HG02938 (cell line): ENCODE measurements around the gene ZNF536.
"Not testable (repeated sequence)": the region's sequence is repeated elsewhere in the genome, so short reads cannot be mapped to it uniquely, and the experiment has no call there.

Experiments used
- ATAC-seq: cut with Tn5 transposase; IDR thresholded peaks from one replicate; pipeline ENCODE4 v1.9.1; 2021; ENCODE audit warnings: mild to moderate bottlenecking, moderate library complexity; ENCODE audit not compliant: unreplicated experiment

Gene ZNF536

GRCh38 chr19:30408734-30409301, 36.6 kb downstream of the ZNF536 start:
- ATAC-seq: no peak

DNA sequence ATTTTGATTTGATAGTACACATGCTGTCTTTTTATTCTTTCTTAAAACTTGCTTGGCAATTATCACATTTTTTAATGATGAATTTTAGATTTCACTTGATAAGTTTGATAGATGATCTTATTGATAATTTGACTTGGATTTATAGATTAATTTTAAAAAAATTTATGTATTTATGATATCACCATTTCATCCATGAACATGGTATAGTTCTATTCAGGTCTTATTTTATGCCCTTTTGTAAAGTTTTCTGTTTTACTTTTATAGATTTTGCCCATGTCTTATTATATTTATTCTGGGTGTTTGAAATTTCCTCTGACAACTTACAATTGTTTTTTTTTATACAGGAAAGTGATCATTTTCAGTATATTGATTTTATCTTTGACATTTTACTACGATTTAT, 39.5 kb downstream of the ZNF536 start:
- ATAC-seq: no peak

DNA sequence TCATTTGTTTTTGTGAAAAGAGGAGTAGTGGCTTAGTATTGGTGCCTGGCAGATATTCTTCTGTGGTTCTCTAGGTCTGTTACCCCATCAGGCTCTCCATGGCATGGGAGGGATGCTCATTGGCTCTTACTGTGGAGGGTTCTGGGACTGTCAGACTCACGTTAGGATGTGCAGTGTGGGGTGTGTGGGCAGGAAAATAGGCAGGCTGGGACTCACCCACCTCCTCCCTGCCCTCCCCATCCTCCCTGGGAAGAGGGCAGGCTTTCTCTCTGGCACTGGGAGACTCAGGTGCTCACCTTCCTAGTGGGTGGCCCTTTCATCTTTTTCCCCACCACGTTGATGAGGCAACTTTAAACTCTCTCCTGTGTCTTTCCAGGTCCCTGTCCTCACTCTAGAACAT, 44.2 kb downstream of the ZNF536 start:
- no peak for ATAC-seq

GRCh38 chr19:30417166-30417565, 45.0 kb downstream of the ZNF536 start:
- ATAC-seq: not testable (repeated sequence)

GRCh38 chr19:30419568-30420180, 47.5 kb downstream of the ZNF536 start:
- no peak for ATAC-seq

GRCh38 chr19:30420316-30420715, 48.1 kb downstream of the ZNF536 start:
- no peak for ATAC-seq

GRCh38 chr19:30420881-30421280, 48.7 kb downstream of the ZNF536 start:
- no peak for ATAC-seq

- ATAC-seq: no peak
These were observed 49.4 kb downstream of the ZNF536 start for GRCh38 chr19:30421571-30421970.

DNA sequence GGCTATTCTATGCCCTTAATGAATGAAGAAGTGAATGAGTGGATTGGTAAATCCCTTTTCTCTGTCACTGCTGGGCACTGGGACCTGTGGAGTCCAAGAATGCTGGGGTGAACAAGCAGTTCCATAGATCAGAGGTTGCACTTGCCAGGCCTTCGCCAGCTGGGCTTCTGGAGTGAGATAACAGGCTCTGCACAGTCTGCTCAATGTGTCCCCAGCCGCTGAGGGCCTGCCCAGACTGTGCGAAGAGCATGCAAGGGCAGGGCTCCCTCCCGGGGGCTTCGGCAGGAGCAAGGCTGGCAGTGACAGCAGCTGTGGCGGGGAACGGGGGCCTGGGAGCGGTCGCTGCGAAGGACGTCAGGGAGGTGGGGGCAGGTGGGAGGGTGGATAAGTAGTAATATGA, 51.3 kb downstream of the ZNF536 start:
- no peak for ATAC-seq

DNA sequence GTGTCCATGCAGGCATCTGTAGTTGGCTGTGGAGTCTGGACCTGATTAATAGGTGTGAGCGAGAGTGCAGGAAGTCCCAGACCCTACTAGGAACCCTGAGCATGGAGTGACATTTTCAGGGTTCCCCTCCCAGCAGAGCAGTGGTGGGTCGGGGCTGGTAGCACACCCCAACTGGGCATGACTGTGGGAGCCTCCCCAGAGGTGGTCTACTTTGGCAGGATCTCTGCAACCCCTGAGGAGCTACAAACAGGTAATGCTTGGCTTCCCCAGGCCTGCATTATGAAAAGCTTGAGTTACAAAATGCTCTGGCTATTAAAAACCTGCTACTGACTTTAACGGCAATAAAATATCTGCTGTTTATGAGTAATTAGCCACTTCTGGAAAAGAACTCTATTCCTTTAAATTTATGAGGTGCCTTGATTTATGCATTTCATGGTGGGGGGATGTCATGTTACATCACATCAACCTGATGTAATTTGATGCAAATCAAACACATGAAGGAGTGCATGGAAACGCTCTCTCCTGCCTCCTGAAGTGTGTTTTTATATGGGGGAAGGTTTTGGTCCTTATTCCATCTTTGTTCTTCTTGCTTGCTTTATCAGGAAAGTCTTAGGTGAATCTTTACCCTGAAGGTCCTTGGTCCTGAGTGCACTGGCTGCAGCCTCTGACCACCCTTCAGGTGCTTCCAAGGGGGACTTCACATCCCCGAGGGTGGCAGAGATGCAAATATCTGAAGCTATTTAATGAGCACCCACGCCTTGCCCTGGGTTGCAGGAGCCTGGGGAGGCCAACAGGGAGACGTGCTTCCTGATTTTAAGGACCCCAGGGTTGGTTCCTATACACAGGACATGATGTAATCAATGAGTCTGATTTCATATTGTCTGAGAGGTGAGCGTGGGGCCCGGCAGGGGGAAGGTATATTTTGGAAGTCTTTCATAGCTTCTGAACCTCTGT, 54.0 kb downstream of the ZNF536 start:
- ATAC-seq: no peak

DNA sequence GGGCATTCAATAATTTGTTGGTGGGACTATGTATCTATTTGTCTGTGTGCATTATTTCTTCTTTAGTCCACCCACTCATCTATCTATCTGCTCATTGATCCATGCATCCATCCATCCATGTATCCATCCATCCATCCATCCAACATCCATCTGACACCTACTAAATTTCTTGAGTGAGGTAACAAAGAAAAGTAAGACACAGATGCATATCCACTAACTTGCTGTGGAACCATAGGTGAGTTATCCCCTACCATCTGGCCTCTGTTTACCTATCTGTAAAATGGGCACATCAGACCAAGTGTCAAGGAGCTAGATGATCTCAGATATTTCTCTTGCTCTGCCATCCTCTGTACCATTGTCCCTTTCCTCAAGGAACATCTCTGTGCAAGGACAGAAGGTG, 54.7 kb downstream of the ZNF536 start:
- ATAC-seq: no peak

GRCh38 chr19:30428092-30428680, 56.0 kb downstream of the ZNF536 start:
- ATAC-seq: no peak

DNA sequence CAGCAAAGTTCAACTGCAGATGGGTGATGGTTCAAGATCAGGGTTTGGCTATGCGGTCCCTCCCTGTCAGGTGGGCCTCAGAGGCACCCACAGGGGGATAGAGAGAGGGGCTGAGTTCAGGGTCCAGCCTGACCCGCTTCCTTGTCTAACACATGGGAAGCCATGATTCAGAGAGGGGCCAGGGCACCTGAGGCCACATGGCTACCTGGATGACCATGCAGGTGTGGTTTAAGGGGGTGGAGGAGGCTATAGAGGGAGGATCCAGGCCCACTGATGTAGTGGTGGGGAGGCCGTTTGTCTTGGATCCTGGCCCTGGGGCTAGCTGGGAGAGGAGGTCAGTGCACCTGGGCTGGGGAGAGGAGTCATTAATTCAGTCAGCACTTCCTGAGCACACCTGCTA, 56.7 kb downstream of the ZNF536 start:
- ATAC-seq: no peak

GRCh38 chr19:30430206-30430734, 58.1 kb downstream of the ZNF536 start:
- no peak for ATAC-seq

DNA sequence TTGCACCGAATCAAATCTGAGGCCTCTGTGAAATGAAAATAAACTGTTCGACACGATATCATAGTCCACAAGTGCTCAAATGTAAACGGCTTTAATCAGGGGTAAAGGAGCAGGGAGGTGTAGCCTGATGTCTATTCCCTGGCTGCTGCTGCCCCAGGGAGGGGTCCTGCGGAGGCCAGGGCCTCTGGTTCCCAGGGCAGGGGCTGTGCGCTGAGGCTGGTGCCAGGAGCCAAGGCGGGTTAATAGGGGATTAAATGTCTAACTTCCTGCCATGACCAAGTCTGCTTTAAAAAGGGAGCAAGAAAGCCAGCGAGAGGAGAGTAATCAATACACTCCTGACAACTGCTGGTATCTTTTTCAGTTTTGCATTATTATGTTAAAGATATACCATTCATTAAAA, 59.4 kb downstream of the ZNF536 start:
- no peak for ATAC-seq

GRCh38 chr19:30434797-30435594, 62.8 kb downstream of the ZNF536 start:
- no peak for ATAC-seq

- ATAC-seq: no peak
These were observed 65.7 kb downstream of the ZNF536 start for GRCh38 chr19:30437869-30438268.

GRCh38 chr19:30439310-30439709, 67.1 kb downstream of the ZNF536 start:
- ATAC-seq: no peak

GRCh38 chr19:30441011-30441410, 68.8 kb downstream of the ZNF536 start:
- ATAC-seq: no peak

DNA sequence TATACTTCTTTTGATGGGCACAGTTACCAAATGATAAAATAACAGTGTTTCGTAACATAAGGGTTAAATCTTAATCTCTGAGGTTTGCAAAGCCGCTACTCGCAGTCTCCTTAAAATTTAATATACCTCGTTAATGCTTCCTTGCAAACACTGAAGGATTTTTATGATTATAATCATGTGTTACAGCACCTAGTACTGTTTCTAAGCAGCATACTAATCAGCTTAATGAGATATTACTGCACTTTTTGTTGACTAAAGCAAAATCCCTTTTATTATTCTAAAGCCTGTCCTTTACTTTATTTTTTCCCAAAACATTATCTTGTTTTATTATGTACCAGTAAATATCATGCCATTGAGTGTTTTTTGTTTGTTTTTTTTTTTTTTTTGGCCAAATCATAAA, 70.5 kb downstream of the ZNF536 start:
- ATAC-seq: no peak
